C4-2B (cell line): ENCODE measurements around the gene FUCA2.

ENCODE experiments used
- ZFX ChIP-seq: fragments of 450-650 bp; IDR thresholded peaks from 2 replicates; pipeline ENCODE4 v1.6.1; 2017
- TF ChIP-seq, protein P1 (sequence below): fragments of 450-650 bp; conservative IDR thresholded peaks from 2 replicates; pipeline ENCODE4 v1.5.1; 2017; ENCODE audit warnings: mild to moderate bottlenecking

DNA sequence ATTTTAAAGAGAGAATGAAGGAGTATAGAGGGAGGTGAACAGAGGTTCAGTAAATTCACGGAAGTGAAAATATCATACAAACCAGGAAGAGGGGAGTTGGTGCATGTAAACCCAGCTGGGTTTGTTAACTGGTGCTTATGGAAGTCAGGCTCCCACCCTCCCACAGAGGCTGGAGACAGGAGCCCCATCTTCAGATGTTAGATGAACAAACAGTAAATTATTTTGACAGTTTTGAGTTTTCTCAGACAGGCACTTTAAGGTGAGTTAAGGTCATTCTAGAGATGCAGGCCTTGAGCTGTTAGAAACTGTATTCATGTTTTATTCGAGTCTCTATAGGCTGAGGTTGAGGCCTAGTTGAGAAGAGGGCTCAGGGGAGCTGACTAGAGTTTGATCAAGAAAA, 41.8 kb upstream of the FUCA2 start:
- TF ChIP-seq, protein P1, sequence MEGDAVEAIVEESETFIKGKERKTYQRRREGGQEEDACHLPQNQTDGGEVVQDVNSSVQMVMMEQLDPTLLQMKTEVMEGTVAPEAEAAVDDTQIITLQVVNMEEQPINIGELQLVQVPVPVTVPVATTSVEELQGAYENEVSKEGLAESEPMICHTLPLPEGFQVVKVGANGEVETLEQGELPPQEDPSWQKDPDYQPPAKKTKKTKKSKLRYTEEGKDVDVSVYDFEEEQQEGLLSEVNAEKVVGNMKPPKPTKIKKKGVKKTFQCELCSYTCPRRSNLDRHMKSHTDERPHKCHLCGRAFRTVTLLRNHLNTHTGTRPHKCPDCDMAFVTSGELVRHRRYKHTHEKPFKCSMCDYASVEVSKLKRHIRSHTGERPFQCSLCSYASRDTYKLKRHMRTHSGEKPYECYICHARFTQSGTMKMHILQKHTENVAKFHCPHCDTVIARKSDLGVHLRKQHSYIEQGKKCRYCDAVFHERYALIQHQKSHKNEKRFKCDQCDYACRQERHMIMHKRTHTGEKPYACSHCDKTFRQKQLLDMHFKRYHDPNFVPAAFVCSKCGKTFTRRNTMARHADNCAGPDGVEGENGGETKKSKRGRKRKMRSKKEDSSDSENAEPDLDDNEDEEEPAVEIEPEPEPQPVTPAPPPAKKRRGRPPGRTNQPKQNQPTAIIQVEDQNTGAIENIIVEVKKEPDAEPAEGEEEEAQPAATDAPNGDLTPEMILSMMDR, result no peak
- no peak for TF ChIP-seq ZFX
